DOHH2 (cell line): Measurements from ENCODE around the gene CMC1.
A peak's percentile ranks its signal among the peaks of the same experiment; 100 is the strongest.

ENCODE experiments used
- H3F3A ChIP-seq: fragments of 200-600 bp; sonication (generic), shearing (Covaris generic); 2 replicates; pipeline ENCODE4 v1.6.0; 2016; ENCODE audit warnings: antibody characterized with exemption, mild to moderate bottlenecking; ENCODE audit not compliant: control insufficient read depth, insufficient read depth
- H3K27ac ChIP-seq: fragments of 200-600 bp; sonication (generic); 2 replicates; pipeline ENCODE4 v1.5.1; 2014; ENCODE audit warnings: low read depth, mild to moderate bottlenecking, low read length, moderate library complexity
- H3K27me3 ChIP-seq: fragments of 200-600 bp; sonication (generic); 2 replicates; pipeline ENCODE4 v1.6.1; 2014; ENCODE audit warnings: mild to moderate bottlenecking, low read length, mixed read lengths; ENCODE audit not compliant: control insufficient read depth
- H3K36me3 ChIP-seq: fragments of 200-600 bp; sonication (generic); 2 replicates; pipeline ENCODE4 v1.6.1; 2014; ENCODE audit warnings: mild to moderate bottlenecking, low read length, moderate library complexity, mixed read lengths; ENCODE audit not compliant: control insufficient read depth
- H3K4me1 ChIP-seq: fragments of 200-600 bp; sonication (generic); 2 replicates; pipeline ENCODE4 v1.6.1; 2014; ENCODE audit warnings: mild to moderate bottlenecking, low read length, mixed read lengths; ENCODE audit not compliant: control insufficient read depth
- H3K4me2 ChIP-seq: fragments of 200-600 bp; sonication (generic); 2 replicates; pipeline ENCODE4 v1.6.0; 2014; ENCODE audit warnings: mild to moderate bottlenecking, low read length, moderate library complexity
- H3K4me3 ChIP-seq: fragments of 200-600 bp; sonication (generic); 2 replicates; pipeline ENCODE4 v1.5.1; 2014; ENCODE audit warnings: mild to moderate bottlenecking, low read length, mixed read lengths
- H3K79me2 ChIP-seq: fragments of 200-600 bp; sonication (generic); 2 replicates; pipeline ENCODE4 v1.6.1; 2014; ENCODE audit warnings: mild to moderate bottlenecking, low read length, mixed read lengths; ENCODE audit not compliant: control insufficient read depth
- H3K9me2 ChIP-seq: fragments of 200-600 bp; sonication (generic); replicated peaks from 2 replicates; pipeline ENCODE4 v1.6.1; 2014; ENCODE audit warnings: mild to moderate bottlenecking, low read length, mixed read lengths; ENCODE audit not compliant: control insufficient read depth
- H3K9me3 ChIP-seq: fragments of 200-600 bp; sonication (generic); 2 replicates; pipeline ENCODE4 v1.6.1; 2014; ENCODE audit warnings: antibody characterized with exemption, low read length, mixed read lengths; ENCODE audit not compliant: control insufficient read depth, insufficient read depth
- H4K20me1 ChIP-seq: fragments of 200-600 bp; sonication (generic); 2 replicates; pipeline ENCODE4 v1.6.0; 2014; ENCODE audit warnings: low read depth, mild to moderate bottlenecking, antibody characterized with exemption, low read length, moderate library complexity; ENCODE audit not compliant: control insufficient read depth, insufficient read depth
- CTCF ChIP-seq: fragments of 200-600 bp; sonication (generic); IDR thresholded peaks from one replicate; pipeline ENCODE4 v1.5.1; 2014; ENCODE audit warnings: antibody characterized with exemption, mild to moderate bottlenecking, low read depth, low read length; ENCODE audit not compliant: poor library complexity, severe bottlenecking
- EZH2phosphoT487 ChIP-seq: fragments of 200-600 bp; sonication (generic); IDR thresholded peaks from 2 replicates; pipeline ENCODE4 v1.6.1; 2017; ENCODE audit warnings: borderline replicate concordance, mild to moderate bottlenecking, antibody characterized with exemption, low read length, moderate library complexity, mixed read lengths

Gene CMC1

GRCh38 chr3:28279770-28280169, 38.4 kb downstream of the CMC1 start:
- no peak overlapping the region for H3K4me3 ChIP-seq
- H3K4me2 ChIP-seq = no peak overlapping the region
- no peaks in the 10 kb centered on the region for H3K9me2 ChIP-seq
- H3K4me1 ChIP-seq = peaks cover 5% of the 10 kb centered on the region
- no peak overlapping the region for H3K27ac ChIP-seq
- no peaks in the 10 kb centered on the region for H3K27me3 ChIP-seq
- no peak for TF ChIP-seq CTCF
- no peak for TF ChIP-seq EZH2phosphoT487
- no peaks in the 10 kb centered on the region for H3K9me3 ChIP-seq
- H4K20me1 ChIP-seq = no peaks in the 10 kb centered on the region; the same call in 1 of the 2 replicates
- H3K79me2 ChIP-seq = no peaks in the 10 kb centered on the region
- H3F3A ChIP-seq = no peaks in the 10 kb centered on the region
- peaks cover 14% of the 10 kb centered on the region for H3K36me3 ChIP-seq

GRCh38 chr3:28280781-28281180, 39.4 kb downstream of the CMC1 start:
- Histone ChIP-seq H3K4me3 (no peak overlapping the region), H4K20me1 (no peaks in the 10 kb centered on the region; the same call in 1 of the 2 replicates), H3K79me2 (no peaks in the 10 kb centered on the region), H3F3A (no peaks in the 10 kb centered on the region), H3K9me3 (no peaks in the 10 kb centered on the region), H3K9me2 (no peaks in the 10 kb centered on the region), H3K27me3 (no peaks in the 10 kb centered on the region), H3K27ac (no peak overlapping the region), H3K36me3 (peaks cover 6% of the 10 kb centered on the region), H3K4me2 (no peak overlapping the region), H3K4me1 (peaks cover 5% of the 10 kb centered on the region)
- TF ChIP-seq CTCF (no peak), EZH2phosphoT487 (no peak)

- H3K4me3 ChIP-seq = no peak overlapping the region
- H3K4me1 ChIP-seq = peaks cover 4% of the 10 kb centered on the region
- no peaks in the 10 kb centered on the region for H3K27me3 ChIP-seq
- no peaks in the 10 kb centered on the region; the same call in 1 of the 2 replicates for H4K20me1 ChIP-seq
- H3K27ac ChIP-seq = no peak overlapping the region
- no peaks in the 10 kb centered on the region for H3K9me3 ChIP-seq
- H3K79me2 ChIP-seq = no peaks in the 10 kb centered on the region
- no peaks in the 10 kb centered on the region for H3K9me2 ChIP-seq
- H3F3A ChIP-seq = peaks cover 3% of the 10 kb centered on the region; the same call in 1 of the 2 replicates
- no peak overlapping the region for H3K4me2 ChIP-seq
- no peak for TF ChIP-seq EZH2phosphoT487
- TF ChIP-seq CTCF = peak; percentile 63
- H3K36me3 ChIP-seq = peaks cover 4% of the 10 kb centered on the region; the same call in 1 of the 2 replicates
Measured at GRCh38 chr3:28286595-28286994, 45.2 kb downstream of the CMC1 start.

- no peaks in the 10 kb centered on the region for H3K9me2 ChIP-seq
- H3K36me3 ChIP-seq = peaks cover 4% of the 10 kb centered on the region; the same call in 1 of the 2 replicates
- no peak for TF ChIP-seq EZH2phosphoT487
- TF ChIP-seq CTCF = no peak
- peaks cover 4% of the 10 kb centered on the region for H3K4me1 ChIP-seq
- H3K27ac ChIP-seq = no peak overlapping the region
- H3F3A ChIP-seq = peaks cover 3% of the 10 kb centered on the region; the same call in 1 of the 2 replicates
- H3K4me3 ChIP-seq = no peak overlapping the region
- no peak overlapping the region for H3K4me2 ChIP-seq
- H3K79me2 ChIP-seq = no peaks in the 10 kb centered on the region
- no peaks in the 10 kb centered on the region for H3K9me3 ChIP-seq
- no peaks in the 10 kb centered on the region for H3K27me3 ChIP-seq
- H4K20me1 ChIP-seq = no peaks in the 10 kb centered on the region; the same call in 1 of the 2 replicates
Measured at GRCh38 chr3:28287046-28287445, 45.6 kb downstream of the CMC1 start.
